K562 (cell line): ENCODE measurements around the gene MT1M. TPM values are rescaled to one million over a fixed set of nuclear protein-coding genes. Genes with fewer than 3 reads are reported as not detected.

Source experiments
- MGA ChIP-seq: fragments of 450-650 bp; IDR thresholded peaks from 2 replicates; pipeline ENCODE4 v1.6.1; 2016; ENCODE audit warnings: mild to moderate bottlenecking, moderate library complexity
- polyA plus RNA-seq, 8 experiments: library from polyadenylated mRNA; depleted of rRNA in 4 of 8; stranded (reverse) in 5 of 8; unstranded in 3 of 8; fragments of >200 nt; fragmentation: Nextera tagmentation in 2 of 8; fragmentation: Illumina TruSeq in 1 of 8; extraction: Ambion mirVana in 2 of 8; extraction: Trizol in 1 of 8; gene quantifications; 2 replicates each; pipeline versions ENCODE4 v1.2.1 to v1.2.3, GENCODE V29; 2011 to 2014; ENCODE audit warnings: inconsistent platforms in 1 of 8, missing spikeins in 1 of 8
- total RNA-seq, 7 experiments: library from RNA; depleted of rRNA in 6 of 7; stranded (reverse); fragments of >200 nt in 6 of 7; fragmentation: Illumina TruSeq in 2 of 7; extraction: Trizol in 2 of 7; gene quantifications; 2 replicates each; pipeline versions ENCODE4 v1.2.1 to v1.2.3, GENCODE V29; 2011 to 2021; ENCODE audit warnings: low replicate concordance in 1 of 7

MT1M gene
- total and polyA plus RNA-seq, 9 of the 15 experiments (the other 6 are each of a cell fraction or from before 2014, with no cell fraction given) = not detected

GRCh38 chr16:56643080-56643778 is 10.8 kb downstream of the MT1M start (continued):
- TF ChIP-seq MGA = peak; percentile 92
